ENCODE data around the gene CALCOCO1.
"Not testable (repeated sequence)": the region's sequence is repeated elsewhere in the genome, so short reads cannot be mapped to it uniquely, and the experiment has no call there.

CALCOCO1 gene

DNA sequence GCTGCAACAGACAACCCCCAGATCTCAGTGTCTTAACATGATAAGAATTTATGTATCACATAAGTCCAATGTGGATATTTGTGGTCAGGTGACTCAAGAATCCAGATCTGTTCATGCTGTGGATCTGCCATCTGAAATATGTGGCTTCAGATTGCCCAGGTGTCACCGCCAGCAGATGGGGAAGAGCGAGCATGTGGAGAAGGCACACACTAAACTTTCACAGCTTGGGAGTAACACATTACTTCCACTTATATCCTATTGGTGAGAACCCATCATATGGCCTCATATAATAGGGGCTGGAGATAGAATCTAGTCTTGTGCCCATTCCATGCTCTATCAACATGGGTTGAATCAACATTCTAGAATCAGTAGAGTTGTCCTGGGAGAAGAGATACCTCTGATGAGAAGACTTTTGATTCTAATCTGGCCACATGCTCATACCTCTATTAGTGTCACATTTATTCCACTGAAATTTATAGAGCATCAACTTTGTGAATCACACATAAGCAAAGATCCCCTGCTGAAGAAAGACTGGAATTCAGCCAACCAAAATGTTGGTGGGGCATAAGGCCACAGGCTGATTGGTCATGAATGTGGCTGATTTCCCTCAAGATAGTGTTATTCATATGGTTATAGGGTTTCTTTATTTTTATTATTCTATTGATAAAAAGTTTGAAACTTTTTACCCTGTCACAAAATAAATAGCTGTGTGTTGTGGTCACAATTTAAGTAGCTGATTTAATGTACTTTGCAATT is 6.0 kb upstream of the CALCOCO1 start:
- DNase-seq: peak; percentile 65

DNA sequence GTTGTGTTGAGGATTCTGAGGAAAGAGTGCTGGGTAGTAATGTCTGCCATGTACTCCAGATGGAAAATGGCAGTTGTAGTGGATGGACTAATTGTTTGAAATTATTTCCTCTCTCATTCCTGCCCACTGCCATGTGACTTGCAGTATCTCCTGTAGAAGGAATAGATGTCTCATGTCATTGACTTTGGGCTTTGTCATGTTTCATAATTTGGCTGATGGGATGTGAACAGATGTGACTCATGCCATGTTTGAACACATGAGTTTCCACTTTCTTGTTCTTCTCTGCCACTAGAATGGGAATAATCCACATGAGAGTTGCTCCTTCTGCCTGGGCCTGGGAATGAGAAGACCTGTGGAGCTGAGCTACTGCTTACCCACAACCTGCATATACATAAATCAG is 2.4 kb upstream of the CALCOCO1 start:
- DNase-seq: no peak

DNA sequence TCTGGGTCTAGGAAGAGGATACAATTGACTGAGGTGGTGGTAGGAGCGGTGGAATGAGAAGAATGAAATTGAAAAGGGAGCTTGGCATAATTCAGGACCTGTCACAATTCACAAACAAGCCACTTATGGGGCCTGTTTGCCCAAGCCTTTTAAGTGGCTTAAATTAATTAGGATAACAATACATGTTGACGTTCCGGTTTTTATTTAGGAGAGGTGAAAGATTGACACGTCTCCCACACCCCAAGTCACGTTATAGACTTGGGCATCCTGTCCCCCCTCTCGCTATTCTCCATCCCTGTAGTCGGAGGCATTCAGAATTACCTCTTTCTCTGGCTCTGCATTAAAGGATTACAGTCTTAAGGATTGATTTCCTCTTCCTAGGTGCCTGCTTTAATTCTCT is 954 bp upstream of the CALCOCO1 start:
- no peak for DNase-seq

- DNase-seq: peak; percentile 41
Observed at GRCh38 chr12:53726946-53727309, 324 bp downstream of the CALCOCO1 start.

DNA sequence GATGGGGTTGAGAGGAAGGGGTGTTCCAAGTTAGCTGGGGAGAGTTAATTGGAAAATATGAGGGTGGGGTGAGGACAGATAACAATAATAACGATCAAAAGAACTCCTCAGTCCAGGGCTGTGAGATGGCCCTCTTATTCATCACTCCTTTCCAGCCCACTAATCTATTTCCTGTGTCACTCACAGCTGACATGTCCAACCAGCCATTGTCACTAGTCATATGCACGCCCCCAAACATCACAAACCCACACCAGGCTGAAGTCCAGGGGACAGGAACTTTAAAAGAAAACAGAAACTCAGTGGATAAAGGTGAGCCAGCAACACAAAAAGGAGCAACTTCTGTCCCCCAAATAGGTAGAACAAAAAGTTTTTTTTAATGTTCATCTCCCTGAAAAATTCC is 911 bp downstream of the CALCOCO1 start:
- DNase-seq: no peak

DNA sequence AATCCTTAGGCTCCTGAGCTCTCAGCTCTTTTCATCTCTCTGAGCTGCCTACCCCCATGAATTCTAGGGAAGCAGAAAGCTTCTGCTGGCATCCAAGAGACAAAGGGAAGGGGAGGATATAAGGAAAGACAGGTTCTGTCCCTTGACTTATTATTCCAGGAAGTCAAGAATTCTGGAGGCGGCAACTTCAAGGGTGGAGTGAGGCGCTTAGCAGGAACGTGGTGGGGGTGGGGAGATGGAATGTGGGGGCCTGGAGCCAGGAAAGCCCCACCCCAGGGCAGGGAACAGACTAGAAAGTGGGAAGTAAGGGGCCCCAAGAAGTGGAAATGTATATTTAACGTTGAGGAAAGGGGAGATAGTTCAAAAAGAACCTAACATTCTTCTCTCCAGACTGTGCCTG is 1.4 kb downstream of the CALCOCO1 start:
- DNase-seq: peak; percentile 67

- DNase-seq: no peak
Observed at GRCh38 chr12:53722450-53723041, 4.7 kb downstream of the CALCOCO1 start.

GRCh38 chr12:53720946-53721345 is 6.3 kb downstream of the CALCOCO1 start:
- no peak for DNase-seq

- no peak for DNase-seq
Observed at GRCh38 chr12:53719649-53720048, 7.6 kb downstream of the CALCOCO1 start.

DNA sequence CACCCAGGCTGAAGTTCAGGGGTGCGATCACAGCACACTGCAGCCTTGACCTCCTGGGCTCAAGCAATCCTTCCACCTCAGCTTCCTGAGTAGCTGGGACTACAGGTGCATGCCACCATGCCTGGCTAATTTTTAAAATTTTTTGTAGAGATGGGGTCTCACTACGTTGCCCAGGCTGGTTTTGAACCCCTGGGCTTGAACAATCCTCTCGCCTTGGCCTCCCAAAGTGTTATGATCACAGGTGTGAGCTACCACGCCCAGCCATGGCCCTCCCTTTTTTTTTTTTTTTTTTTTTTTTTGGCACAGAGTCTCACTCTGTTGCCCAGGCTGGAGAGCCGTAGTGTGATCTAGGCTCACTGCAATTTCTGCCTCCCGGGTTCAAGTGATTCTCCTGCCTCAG is 8.7 kb downstream of the CALCOCO1 start:
- not testable (repeated sequence) for DNase-seq

DNA sequence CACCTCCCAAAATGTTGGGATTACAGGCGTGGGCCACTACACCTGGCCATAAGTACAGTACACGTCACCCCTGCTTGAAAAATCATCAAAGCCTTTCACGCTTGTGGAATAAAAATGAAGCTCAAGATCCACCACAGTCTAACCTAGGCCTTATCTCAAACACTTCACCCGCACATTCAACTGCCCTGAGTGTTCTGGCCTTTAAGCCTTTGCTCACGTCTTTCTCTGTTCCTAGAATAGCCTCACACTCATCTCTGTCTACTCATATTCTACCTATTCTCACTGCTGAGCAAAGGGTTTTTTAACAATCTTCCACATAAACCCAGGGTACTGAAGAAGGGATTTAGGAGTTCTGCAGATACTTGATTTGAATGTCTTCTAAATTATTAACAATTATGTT is 9.9 kb downstream of the CALCOCO1 start:
- no peak for DNase-seq

DNA sequence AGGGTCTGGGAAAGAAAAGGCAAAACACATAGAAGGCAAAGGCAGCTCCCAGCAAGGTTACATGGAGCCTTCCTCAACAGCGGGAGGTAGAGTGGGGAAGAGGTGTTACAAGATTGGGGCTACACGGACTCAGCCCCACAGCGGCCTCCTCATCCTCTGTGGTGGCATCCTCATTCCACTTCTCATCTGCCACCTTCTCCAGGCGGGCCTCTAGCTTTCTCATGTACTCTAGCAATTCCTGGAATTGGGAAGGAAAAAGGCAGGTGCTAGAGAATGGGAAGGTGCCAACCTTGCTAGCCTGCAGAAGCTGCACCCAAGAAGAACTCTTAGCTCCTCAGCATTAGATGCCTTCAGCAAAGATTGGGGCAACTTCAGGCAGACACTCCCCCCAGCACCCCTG is 13.2 kb downstream of the CALCOCO1 start:
- no peak for DNase-seq

DNA sequence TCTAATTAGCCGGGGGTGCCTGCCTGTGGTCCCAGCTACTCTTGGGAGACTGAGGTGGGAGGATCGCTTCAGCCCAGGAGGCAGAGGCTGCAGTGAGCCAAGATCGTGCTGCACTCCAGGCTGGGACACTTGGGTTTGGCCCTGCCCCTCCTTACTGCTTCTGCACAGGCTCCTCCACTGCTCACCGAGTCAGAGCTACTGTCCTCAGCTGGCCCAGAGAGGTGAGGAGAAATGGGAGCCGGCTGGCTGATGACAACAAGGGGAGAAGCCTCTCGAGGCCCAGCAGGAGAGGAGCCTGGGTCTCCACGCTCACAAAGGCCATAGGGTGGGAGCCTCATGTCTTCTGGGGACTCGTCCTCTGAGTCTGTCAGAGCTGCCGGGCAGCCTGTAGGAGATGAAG is 13.7 kb downstream of the CALCOCO1 start:
- DNase-seq: no peak

- no peak for DNase-seq
Observed at GRCh38 chr12:53712059-53712643, 15.1 kb downstream of the CALCOCO1 start.

DNA sequence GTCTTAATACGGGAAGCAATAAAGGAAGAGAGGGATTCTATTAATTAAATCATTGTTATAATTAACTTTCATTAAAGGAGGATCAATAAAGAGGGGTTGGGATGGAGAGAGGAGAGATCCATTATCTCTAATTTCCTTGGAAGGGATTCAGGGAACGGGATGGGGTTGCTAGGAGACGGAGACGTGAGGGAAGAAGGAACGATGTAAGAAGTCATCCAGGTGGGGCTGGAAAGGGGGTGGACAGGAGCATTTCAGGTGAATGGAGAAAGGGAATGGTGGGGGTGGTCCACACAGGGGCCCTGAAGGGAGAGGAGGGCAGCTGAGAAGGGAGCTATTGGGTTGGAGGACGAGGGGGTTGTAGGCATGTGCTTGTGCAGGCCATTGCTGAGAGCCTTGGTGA is 17.2 kb downstream of the CALCOCO1 start:
- no peak for DNase-seq

GRCh38 chr12:53709671-53710070 is 17.6 kb downstream of the CALCOCO1 start:
- no peak for DNase-seq

GRCh38 chr12:53706080-53706479 is 21.2 kb downstream of the CALCOCO1 start:
- no peak for DNase-seq

DNA sequence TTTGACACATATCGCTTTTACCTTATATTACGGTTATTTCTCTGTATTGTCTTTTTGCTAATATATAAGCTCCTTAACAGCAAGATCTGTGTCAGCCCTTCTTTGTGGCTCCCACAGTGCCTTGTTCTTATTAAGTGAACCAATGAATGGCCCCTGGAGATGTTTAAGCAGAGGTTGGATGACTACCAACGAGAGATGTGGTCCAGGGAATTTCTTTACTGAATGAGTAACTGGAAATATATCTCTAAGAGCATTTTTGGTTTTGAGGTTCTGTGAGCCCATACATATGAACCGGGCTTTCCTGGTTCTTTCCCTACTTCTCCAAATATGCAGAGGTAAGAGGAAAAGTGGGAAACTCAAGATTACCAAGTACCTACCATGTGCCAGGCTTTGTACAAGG is 23.5 kb downstream of the CALCOCO1 start:
- DNase-seq: peak; percentile 71

DNA sequence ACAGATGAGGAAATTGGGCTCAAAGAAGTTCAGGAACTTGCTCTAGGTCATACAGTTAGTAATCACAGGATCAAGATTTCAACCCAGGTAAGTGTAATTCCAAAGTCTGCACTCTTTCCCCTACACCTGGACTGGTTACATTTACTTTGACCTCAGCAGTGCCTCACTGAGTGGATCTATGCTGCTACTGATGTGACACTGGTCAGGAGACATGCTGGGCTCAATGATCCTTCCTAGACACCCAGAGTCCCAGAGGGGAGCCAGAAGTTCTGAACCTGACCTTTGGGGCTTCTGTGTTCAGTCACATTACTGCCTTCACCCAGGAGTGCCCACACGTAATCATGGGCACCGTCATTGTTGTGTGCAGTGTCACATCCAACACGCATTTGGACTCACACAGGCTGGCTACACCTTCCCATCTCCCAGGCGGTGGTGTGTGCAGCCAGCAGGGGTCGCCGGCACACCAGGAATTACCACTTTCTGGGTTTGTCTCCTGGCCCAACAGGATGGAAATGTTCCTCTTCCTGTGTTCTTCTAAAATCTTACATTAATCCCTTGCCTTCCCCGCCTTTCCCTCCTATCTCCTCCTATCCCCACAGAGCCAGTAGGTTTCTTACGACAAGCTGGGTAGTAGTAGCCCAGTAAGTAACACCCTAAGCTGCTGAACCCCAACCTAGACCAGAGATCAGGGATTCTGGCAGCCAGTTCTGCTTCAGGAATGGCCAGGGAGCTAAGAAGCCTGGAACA is 25.6 kb downstream of the CALCOCO1 start:
- peak; percentile 67 for DNase-seq

- no peak for DNase-seq
Observed at GRCh38 chr12:53700567-53700966, 26.7 kb downstream of the CALCOCO1 start.

DNA sequence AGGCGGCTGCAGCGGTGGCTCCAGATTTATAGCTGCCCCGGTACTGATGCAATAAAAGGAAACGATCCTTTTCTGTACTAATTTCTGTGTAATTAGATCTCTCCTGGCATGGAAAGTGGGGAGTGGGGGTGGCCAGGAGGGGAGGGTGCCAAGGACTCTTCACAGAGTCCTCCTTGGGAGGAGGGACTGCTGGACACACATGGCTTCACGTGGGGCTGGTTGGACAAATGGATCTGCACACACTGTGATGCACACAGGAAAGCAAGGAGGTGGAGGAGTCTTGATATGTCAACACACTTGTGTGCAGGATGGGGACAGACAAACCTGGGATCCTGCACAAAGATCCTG is 27.6 kb downstream of the CALCOCO1 start:
- DNase-seq: no peak

GRCh38 chr12:53698948-53699677 is 28.1 kb downstream of the CALCOCO1 start:
- no peak for DNase-seq

GRCh38 chr12:53696655-53697331 is 30.5 kb downstream of the CALCOCO1 start:
- DNase-seq: no peak

Data from fibroblast of skin of right biceps (primary cell).